Endodermal cell (in vitro differentiated cells): ENCODE measurements around the gene CST11. TPM values are rescaled to one million over a fixed set of nuclear protein-coding genes. Genes with fewer than 3 reads are reported as not detected.
A peak's percentile ranks its signal among the peaks of the same experiment; 100 is the strongest.

ENCODE experiments used
- DNase-seq: peaks from one replicate; pipeline ENCODE4 v3.0.0-alpha.2; 2017
- H3K27ac ChIP-seq: 2 replicates; pipeline ENCODE4 v1.5.1; 2013; ENCODE audit warnings: mild to moderate bottlenecking, low read depth, low read length, moderate library complexity
- H3K27me3 ChIP-seq: 2 replicates; pipeline ENCODE4 v1.6.1; 2013; ENCODE audit warnings: mild to moderate bottlenecking, low read length, moderate library complexity; ENCODE audit not compliant: insufficient read depth, control insufficient read depth, poor library complexity, severe bottlenecking
- H3K36me3 ChIP-seq: 2 replicates; pipeline ENCODE4 v1.7.0; 2013; ENCODE audit warnings: mild to moderate bottlenecking, low read length, moderate library complexity; ENCODE audit not compliant: control insufficient read depth, insufficient read depth
- H3K4me1 ChIP-seq: one replicate; pipeline ENCODE4 v1.7.0; 2013; ENCODE audit warnings: low read length; ENCODE audit not compliant: control insufficient read depth, insufficient read depth
- H3K4me3 ChIP-seq: 2 replicates; pipeline ENCODE4 v1.5.1; 2013; ENCODE audit warnings: mild to moderate bottlenecking, low read length, moderate library complexity
- H3K9ac ChIP-seq: 2 replicates; pipeline ENCODE4 v1.6.1; 2013; ENCODE audit warnings: mild to moderate bottlenecking, low read length, moderate library complexity; ENCODE audit not compliant: poor library complexity, severe bottlenecking; ENCODE audit errors: extremely low read depth
- H3K9me3 ChIP-seq: 2 replicates; pipeline ENCODE4 v1.6.1; 2013; ENCODE audit warnings: mild to moderate bottlenecking, low read length, moderate library complexity; ENCODE audit not compliant: control insufficient read depth
- H3K27ac Mint-ChIP-seq: 2 replicates; pipeline ENCODE4 v1.8.0; 2020; ENCODE audit warnings: mixed read lengths
- H3K27me3 Mint-ChIP-seq: 2 replicates; pipeline ENCODE4 v1.8.0; 2021; ENCODE audit warnings: mild to moderate bottlenecking, mixed read lengths; ENCODE audit not compliant: insufficient read depth
- H3K36me3 Mint-ChIP-seq: 2 replicates; pipeline ENCODE4 v1.8.0; 2020; ENCODE audit warnings: low read depth, mixed read lengths
- H3K4me1 Mint-ChIP-seq: 2 replicates; pipeline ENCODE4 v1.8.0; 2020; ENCODE audit warnings: mixed read lengths
- H3K4me3 Mint-ChIP-seq: 2 replicates; pipeline ENCODE4 v1.8.0; 2020; ENCODE audit warnings: mild to moderate bottlenecking, moderate library complexity, mixed read lengths
- H3K9me3 Mint-ChIP-seq: 2 replicates; pipeline ENCODE4 v1.8.0; 2020; ENCODE audit warnings: mild to moderate bottlenecking, mixed read lengths
- WGBS, 2 experiments: methylation state at CpG; one replicate each; pipeline versions ENCODE4 v1.1.5 to v1.1.7; 2013; ENCODE audit warnings: missing lambda C conversion rate in 2 of 2, mixed read lengths in 1 of 2; ENCODE audit not compliant: insufficient coverage in 1 of 2, insufficient read length in 1 of 2; 5-methylcytosine and 5-hydroxymethylcytosine counted together
- total RNA-seq, 2 donors: library from RNA; stranded (reverse); fragmentation: NEBNext Ultra II Directional in 1 of 2; extraction: Animal tissue kit (Norgen Biotek cat#: 25700) in 1 of 2; gene quantifications; 2 replicates in 1 of 2; 3 replicates in 1 of 2; pipeline ENCODE4 v1.2.1, GENCODE V29; 2021
- TF ChIP-seq, protein P1 (sequence below): fragments of 200-600 bp; sonication (generic); conservative IDR thresholded peaks from 2 replicates; pipeline ENCODE4 v1.5.0; 2021; ENCODE audit warnings: antibody characterized with exemption, mild to moderate bottlenecking

Gene CST11
- total RNA-seq, 2 donors from 2014 or later, result 0.69 TPM; not detected in 1

DNA sequence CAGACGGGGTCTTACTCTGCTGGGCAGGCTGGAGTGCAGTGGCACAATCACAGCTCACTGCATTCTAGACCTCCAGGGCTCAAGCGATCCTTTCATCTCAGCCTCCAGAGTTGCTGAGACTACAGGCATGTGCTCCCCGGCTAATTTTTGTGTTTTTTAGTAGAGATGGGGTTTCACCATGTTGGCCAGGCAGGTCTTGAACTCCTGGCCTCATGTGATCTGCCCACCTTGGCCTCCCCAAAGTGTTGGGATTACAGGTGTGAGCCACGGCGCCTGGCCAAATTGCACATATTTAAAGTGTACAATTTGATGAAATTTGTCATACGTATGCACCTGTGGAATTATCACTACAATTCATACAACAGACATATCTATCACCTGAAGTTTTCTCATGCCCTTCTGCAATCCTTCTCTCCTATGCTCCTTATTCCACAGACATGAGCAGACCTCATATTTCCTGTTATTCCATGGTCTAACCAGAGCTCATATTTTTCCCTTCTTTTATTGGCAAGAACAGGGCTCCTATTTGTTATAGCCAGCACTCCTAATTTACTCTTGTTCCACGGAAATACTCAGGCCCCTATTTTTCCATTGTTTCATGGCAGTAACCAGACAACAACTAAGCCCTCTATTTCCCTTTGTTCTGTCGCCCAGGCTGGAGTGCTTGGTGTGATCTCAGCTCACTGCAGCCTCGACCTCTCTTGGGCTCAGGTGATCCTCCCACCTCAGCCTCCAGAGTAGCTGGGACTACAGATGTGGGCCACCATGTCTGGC, 15.4 kb downstream of the CST11 start:
- no peak overlapping the region for H3K27ac Mint-ChIP-seq

DNA sequence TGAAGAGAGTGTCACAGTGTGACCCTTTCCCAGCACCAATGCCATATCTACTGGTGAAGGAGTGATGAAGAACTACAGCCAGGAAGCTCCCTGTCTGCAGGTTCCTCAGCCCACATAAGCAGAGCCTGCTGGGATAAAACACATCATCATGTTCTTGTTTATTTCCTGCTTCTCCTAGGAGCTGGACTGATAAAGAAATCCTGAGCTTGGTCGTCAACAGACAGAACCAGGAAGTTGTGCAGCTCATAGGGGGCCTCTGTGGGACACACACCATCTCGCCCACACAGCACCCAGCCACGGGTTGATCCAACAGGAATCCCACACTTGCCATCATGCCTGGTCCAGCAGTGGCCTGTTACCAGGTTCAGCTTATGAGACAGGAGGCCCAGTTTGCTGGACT, 16.0 kb downstream of the CST11 start:
- H3K4me1 ChIP-seq, result no peaks in the 10 kb centered on the region
- no peaks in the 10 kb centered on the region for H3K27me3 ChIP-seq
- no peak overlapping the region for H3K4me3 ChIP-seq
- H3K27ac ChIP-seq, result no peak overlapping the region
- WGBS, 2 experiments, result 78 to 85% methylated on average over 3 of the region's 3 CpGs
- TF ChIP-seq, protein P1, sequence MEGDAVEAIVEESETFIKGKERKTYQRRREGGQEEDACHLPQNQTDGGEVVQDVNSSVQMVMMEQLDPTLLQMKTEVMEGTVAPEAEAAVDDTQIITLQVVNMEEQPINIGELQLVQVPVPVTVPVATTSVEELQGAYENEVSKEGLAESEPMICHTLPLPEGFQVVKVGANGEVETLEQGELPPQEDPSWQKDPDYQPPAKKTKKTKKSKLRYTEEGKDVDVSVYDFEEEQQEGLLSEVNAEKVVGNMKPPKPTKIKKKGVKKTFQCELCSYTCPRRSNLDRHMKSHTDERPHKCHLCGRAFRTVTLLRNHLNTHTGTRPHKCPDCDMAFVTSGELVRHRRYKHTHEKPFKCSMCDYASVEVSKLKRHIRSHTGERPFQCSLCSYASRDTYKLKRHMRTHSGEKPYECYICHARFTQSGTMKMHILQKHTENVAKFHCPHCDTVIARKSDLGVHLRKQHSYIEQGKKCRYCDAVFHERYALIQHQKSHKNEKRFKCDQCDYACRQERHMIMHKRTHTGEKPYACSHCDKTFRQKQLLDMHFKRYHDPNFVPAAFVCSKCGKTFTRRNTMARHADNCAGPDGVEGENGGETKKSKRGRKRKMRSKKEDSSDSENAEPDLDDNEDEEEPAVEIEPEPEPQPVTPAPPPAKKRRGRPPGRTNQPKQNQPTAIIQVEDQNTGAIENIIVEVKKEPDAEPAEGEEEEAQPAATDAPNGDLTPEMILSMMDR, result no peak
- Mint-ChIP-seq H3K27ac (no peak overlapping the region), H3K36me3 (no peaks in the 10 kb centered on the region), H3K9me3 (no peaks in the 10 kb centered on the region), H3K27me3 (peaks cover 4% of the 10 kb centered on the region), H3K4me1 (peaks cover 4% of the 10 kb centered on the region), H3K4me3 (no peak overlapping the region)
- peak; percentile 20 for DNase-seq
- H3K9ac ChIP-seq, result no peak overlapping the region
- H3K36me3 ChIP-seq, result no peaks in the 10 kb centered on the region
- H3K9me3 ChIP-seq, result no peaks in the 10 kb centered on the region

More for the DNA sequence above, 15.4 kb downstream of the CST11 start:
- DNase-seq, result no peak
- Histone ChIP-seq H3K4me3 (no peak overlapping the region), H3K36me3 (no peaks in the 10 kb centered on the region), H3K27me3 (no peaks in the 10 kb centered on the region), H3K9ac (no peak overlapping the region), H3K4me1 (no peaks in the 10 kb centered on the region), H3K27ac (no peak overlapping the region), H3K9me3 (no peaks in the 10 kb centered on the region)
- WGBS, 2 experiments, result 90 to 96% methylated on average over 5 to 9 of the region's 9 CpGs
- TF ChIP-seq, protein P1, result no peak
- Mint-ChIP-seq H3K4me3 (no peak overlapping the region), H3K36me3 (no peaks in the 10 kb centered on the region), H3K4me1 (peaks cover 4% of the 10 kb centered on the region), H3K27me3 (peaks cover 4% of the 10 kb centered on the region), H3K9me3 (no peaks in the 10 kb centered on the region)

DNA sequence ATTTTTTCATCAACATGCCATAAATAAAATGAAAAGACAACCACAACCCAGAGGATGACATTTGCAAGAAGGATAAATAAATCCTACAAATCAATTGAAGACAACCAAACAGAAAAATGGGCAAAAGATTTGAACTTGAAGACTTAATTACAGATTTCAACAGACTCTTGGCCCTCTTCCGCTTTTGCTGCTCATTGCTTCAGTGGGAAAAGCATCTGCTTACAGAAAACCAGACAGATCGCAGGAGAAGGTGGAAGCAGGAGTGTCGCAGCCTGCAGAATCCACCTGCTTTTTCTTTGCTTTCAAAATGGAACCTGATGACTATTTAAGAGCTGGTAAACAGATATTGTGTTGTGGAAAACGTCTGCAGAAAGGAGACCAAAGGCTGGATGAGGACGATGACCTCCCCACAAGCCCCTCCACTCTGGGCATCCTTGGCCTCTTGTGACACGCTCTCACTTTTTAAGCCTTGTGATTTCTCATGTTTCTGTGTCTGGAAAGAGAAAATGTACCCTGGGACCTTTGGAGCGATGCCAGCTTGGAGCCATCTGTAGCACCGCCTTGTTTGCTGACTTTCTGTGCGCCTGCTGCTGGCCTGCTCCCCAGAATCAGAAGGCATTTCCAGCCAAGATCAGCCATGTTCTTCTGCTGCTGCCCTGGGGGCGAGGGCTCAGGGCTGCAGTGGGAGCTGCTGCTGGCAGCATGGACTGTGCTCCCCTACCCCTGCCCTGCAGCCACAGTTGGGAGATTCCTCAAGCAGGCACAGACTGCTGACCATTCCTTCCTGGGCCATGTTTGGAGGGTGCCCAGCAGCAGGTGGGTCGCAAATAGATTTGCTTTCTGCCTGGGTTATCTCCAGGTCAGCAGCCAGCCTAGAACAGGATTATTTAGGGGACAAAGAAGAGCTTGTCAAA, 16.8 kb downstream of the CST11 start:
- no peaks in the 10 kb centered on the region for H3K9me3 ChIP-seq
- no peak overlapping the region for H3K4me3 Mint-ChIP-seq
- H3K36me3 Mint-ChIP-seq, result no peaks in the 10 kb centered on the region
- H3K27me3 ChIP-seq, result no peaks in the 10 kb centered on the region
- 91 to 96% methylated on average over 8 to 11 of the region's 11 CpGs for WGBS, 2 experiments
- no peak overlapping the region for H3K4me3 ChIP-seq
- peaks cover 4% of the 10 kb centered on the region for H3K27me3 Mint-ChIP-seq
- H3K9ac ChIP-seq, result no peak overlapping the region
- no peaks in the 10 kb centered on the region for H3K4me1 ChIP-seq
- H3K4me1 Mint-ChIP-seq, result peaks cover 4% of the 10 kb centered on the region
- no peak overlapping the region for H3K27ac ChIP-seq
- H3K27ac Mint-ChIP-seq, result no peak overlapping the region
- no peaks in the 10 kb centered on the region for H3K9me3 Mint-ChIP-seq
- no peaks in the 10 kb centered on the region for H3K36me3 ChIP-seq
- TF ChIP-seq, protein P1, result no peak
- DNase-seq, result peak; percentile 24
